OCI-LY1 (cell line): ENCODE data around the gene TOX2.

ENCODE experiments used
- H2AFZ ChIP-seq: fragments of 200-600 bp; sonication (generic), shearing (Covaris generic); 2 replicates; pipeline ENCODE4 v1.6.0; 2014; ENCODE audit warnings: antibody characterized with exemption, mild to moderate bottlenecking, low read length
- H3F3A ChIP-seq: fragments of 200-600 bp; sonication (generic), shearing (Covaris generic); 2 replicates; pipeline ENCODE4 v1.6.0; 2014; ENCODE audit warnings: mild to moderate bottlenecking, antibody characterized with exemption, low read length, moderate library complexity; ENCODE audit not compliant: insufficient read depth
- H3K27ac ChIP-seq: fragments of 200-600 bp; sonication (generic); 2 replicates; pipeline ENCODE4 v1.5.1; 2014; ENCODE audit warnings: low read length, mixed run types, mild to moderate bottlenecking, low read depth; ENCODE audit not compliant: poor library complexity, severe bottlenecking
- H3K27me3 ChIP-seq: fragments of 200-600 bp; sonication (generic); 2 replicates; pipeline ENCODE4 v1.6.0; 2014; ENCODE audit warnings: antibody characterized with exemption, mild to moderate bottlenecking, low read length, moderate library complexity; ENCODE audit not compliant: insufficient read depth
- H3K36me3 ChIP-seq: fragments of 200-600 bp; sonication (generic); 2 replicates; pipeline ENCODE4 v1.6.1; 2014; ENCODE audit warnings: mild to moderate bottlenecking, antibody characterized with exemption, low read length, moderate library complexity, mixed read lengths; ENCODE audit not compliant: insufficient read depth
- H3K4me1 ChIP-seq: fragments of 200-600 bp; sonication (generic); 2 replicates; pipeline ENCODE4 v1.5.1; 2014; ENCODE audit warnings: mild to moderate bottlenecking, low read length, moderate library complexity; ENCODE audit not compliant: insufficient read depth, severe bottlenecking
- H3K4me2 ChIP-seq: fragments of 200-600 bp; sonication (generic), shearing (Covaris generic); 2 replicates; pipeline ENCODE4 v1.6.1; 2014; ENCODE audit warnings: low read length
- H3K4me3 ChIP-seq: fragments of 200-600 bp; sonication (generic); 2 replicates; pipeline ENCODE4 v1.5.1; 2014; ENCODE audit warnings: low read length, low read depth, mild to moderate bottlenecking, mixed read lengths; ENCODE audit not compliant: poor library complexity, severe bottlenecking
- H3K79me2 ChIP-seq: fragments of 200-600 bp; shearing (Covaris generic); 2 replicates; pipeline ENCODE4 v1.6.1; 2016; ENCODE audit warnings: mixed run types, low read length, mixed read lengths; ENCODE audit not compliant: insufficient read depth
- H3K9ac ChIP-seq: fragments of 200-600 bp; sonication (generic), shearing (Covaris generic); 2 replicates; pipeline ENCODE4 v1.6.1; 2014; ENCODE audit warnings: mild to moderate bottlenecking, low read length, mixed read lengths
- H3K9me2 ChIP-seq: fragments of 200-600 bp; sonication (generic), shearing (Covaris generic); 2 replicates; pipeline ENCODE4 v1.6.1; 2014; ENCODE audit warnings: low read depth, mild to moderate bottlenecking, low read length, mixed read lengths
- H3K9me3 ChIP-seq: fragments of 200-600 bp; shearing (Covaris generic); 2 replicates; pipeline ENCODE4 v1.6.1; 2014; ENCODE audit warnings: low read length, mixed read lengths
- H4K20me1 ChIP-seq: fragments of 200-600 bp; sonication (generic), shearing (Covaris generic); 2 replicates; pipeline ENCODE4 v1.6.0; 2016; ENCODE audit warnings: mild to moderate bottlenecking, low read length; ENCODE audit not compliant: insufficient read depth
- CTCF ChIP-seq: fragments of 200-600 bp; sonication (generic), shearing (Covaris generic); IDR thresholded peaks from 2 replicates; pipeline ENCODE4 v1.5.1; 2017; ENCODE audit warnings: mild to moderate bottlenecking, antibody characterized with exemption, low read length, moderate library complexity, mixed read lengths
- EZH2 ChIP-seq: fragments of 200-600 bp; sonication (generic), shearing (Covaris generic); IDR thresholded peaks from 2 replicates; pipeline ENCODE4 v1.8.0; 2017; ENCODE audit warnings: borderline replicate concordance, mixed run types, mild to moderate bottlenecking, antibody characterized with exemption, low read length, moderate library complexity, mixed read lengths

The TOX2 gene

DNA sequence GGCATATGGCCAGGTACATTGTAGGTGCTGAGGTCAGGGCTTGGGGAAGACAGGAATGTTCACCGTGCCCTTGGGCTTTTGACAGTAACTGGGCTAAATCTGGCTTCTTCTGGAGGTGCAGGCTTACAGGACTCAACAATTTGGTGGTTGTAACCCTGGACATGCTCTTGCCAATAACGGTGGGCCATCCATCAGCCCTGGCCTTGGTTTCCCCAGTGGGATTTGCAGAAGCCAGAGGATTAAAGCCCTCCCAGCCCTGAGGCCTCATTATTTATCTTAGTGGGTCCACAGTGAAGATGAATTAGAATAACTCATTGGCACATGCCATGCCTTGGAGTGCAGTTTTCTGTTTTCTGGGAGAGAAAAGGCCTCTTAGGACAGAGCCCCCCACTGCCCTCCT lies 44.0 kb downstream of the TOX2 start:
- Histone ChIP-seq H3K4me3 (no peak overlapping the region), H3K79me2 (no peaks in the 10 kb centered on the region), H3K27me3 (no peaks in the 10 kb centered on the region), H3K9ac (no peak overlapping the region), H4K20me1 (no peaks in the 10 kb centered on the region), H3K27ac (no peak overlapping the region), H3K36me3 (no peaks in the 10 kb centered on the region; the same call in 1 of the 2 replicates), H3K9me2 (no peaks in the 10 kb centered on the region), H2AFZ (no peak overlapping the region), H3K9me3 (peaks cover 8% of the 10 kb centered on the region), H3F3A (no peaks in the 10 kb centered on the region), H3K4me1 (peaks cover 39% of the 10 kb centered on the region), H3K4me2 (0 out of 2 replicates have a peak overlapping the region, but pooled peaks have one; percentile 41)
- TF ChIP-seq EZH2 (no peak), CTCF (no peak)

DNA sequence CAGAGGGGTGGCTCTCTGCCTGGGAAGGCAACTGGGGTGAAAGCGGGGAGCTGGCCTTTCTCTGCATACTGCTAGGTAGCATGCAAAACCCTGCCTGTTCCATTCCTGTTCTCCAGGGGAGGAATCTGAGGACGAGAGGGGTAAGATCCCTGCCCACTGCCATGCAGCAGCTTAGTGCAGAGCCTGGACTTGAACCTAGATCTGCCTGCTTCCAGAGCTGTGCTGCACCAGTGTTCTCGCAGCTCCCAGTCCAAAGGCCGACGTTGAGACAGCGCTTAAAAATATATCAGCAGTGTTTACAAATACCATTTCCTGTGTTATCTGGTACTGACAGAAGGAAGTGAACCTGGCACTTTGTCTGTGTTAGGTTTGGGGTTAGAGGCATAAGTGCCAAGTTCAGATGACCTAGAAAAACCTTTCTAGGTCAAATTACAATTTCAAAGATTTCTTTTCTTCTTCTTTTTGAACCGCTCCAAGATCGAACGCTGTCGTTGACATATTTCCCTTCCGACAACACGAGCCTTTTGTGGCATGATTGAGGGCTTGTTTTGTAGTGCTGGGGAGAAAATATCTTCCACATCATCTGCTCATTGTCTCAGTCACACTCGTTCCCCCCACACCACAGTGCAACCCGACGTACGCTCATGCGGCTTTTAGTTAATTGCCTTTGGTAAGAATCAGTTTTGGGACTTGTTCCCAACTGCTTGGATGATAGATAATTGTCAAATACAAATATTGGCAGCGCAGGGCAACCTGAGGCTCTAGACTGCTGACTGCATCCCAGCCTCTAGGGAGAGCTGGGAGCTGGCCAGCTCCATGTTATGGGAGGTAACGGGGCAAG lies 44.6 kb downstream of the TOX2 start:
- Histone ChIP-seq H3F3A (no peaks in the 10 kb centered on the region), H3K9me3 (peaks cover 8% of the 10 kb centered on the region), H3K36me3 (no peaks in the 10 kb centered on the region; the same call in 1 of the 2 replicates), H3K9ac (no peak overlapping the region), H3K27me3 (no peaks in the 10 kb centered on the region), H3K9me2 (no peaks in the 10 kb centered on the region), H3K4me3 (no peak overlapping the region), H3K4me2 (0 out of 2 replicates have a peak overlapping the region, but pooled peaks have one; percentile 41), H3K79me2 (no peaks in the 10 kb centered on the region), H3K4me1 (peaks cover 32% of the 10 kb centered on the region), H3K27ac (no peak overlapping the region), H2AFZ (no peak overlapping the region), H4K20me1 (no peaks in the 10 kb centered on the region)
- TF ChIP-seq CTCF (no peak), EZH2 (no peak)

DNA sequence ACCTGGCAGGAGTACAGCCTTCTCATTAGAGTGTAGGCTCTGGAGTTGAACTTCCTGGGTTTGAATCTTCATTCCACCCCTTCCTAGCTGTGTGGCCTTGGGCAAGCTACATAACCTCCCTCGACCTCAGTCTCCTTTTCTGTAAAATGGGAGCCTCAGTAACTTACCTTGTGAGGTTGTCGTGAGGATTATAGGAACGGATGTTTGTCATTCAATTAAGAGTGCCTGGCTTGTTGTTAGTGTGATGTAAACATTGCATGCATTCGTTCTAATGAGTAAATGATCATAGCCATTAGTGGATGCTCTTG lies 45.2 kb downstream of the TOX2 start:
- Histone ChIP-seq H3K79me2 (no peaks in the 10 kb centered on the region), H3K4me1 (peaks cover 26% of the 10 kb centered on the region)
- no peak for TF ChIP-seq EZH2
- TF ChIP-seq CTCF: no peak

More for the DNA sequence above, 45.2 kb downstream of the TOX2 start:
- 0 out of 2 replicates have a peak, but pooled peaks cover 1% of the 10 kb centered on the region for H3K27me3 ChIP-seq
- H3K4me2 ChIP-seq: no peak overlapping the region
- H3K36me3 ChIP-seq: no peaks in the 10 kb centered on the region; the same call in 1 of the 2 replicates
- no peak overlapping the region for H3K4me3 ChIP-seq
- H4K20me1 ChIP-seq: no peaks in the 10 kb centered on the region
- H3F3A ChIP-seq: no peaks in the 10 kb centered on the region
- no peak overlapping the region for H3K9ac ChIP-seq
- H3K9me2 ChIP-seq: no peaks in the 10 kb centered on the region
- H3K9me3 ChIP-seq: peaks cover 8% of the 10 kb centered on the region
- no peak overlapping the region for H2AFZ ChIP-seq
- no peak overlapping the region for H3K27ac ChIP-seq
